Trophoblast cell (in vitro differentiated cells and primary cell): ENCODE measurements around the gene BRSK1.

Experiments used
- DNase-seq, 2 donors: peaks; one replicate each; pipeline ENCODE4 v3.0.0-alpha.2; 2016
- H2AFZ ChIP-seq: 2 replicates; pipeline ENCODE4 v1.6.1; 2013; ENCODE audit warnings: low read length, moderate library complexity, mild to moderate bottlenecking; ENCODE audit not compliant: insufficient read depth, poor library complexity
- H2AK5ac ChIP-seq: 2 replicates; pipeline ENCODE4 v1.6.1; 2013; ENCODE audit warnings: mild to moderate bottlenecking, low read length
- H2BK120ac ChIP-seq: 2 replicates; pipeline ENCODE4 v1.6.1; 2013; ENCODE audit warnings: low read length, mild to moderate bottlenecking, moderate library complexity; ENCODE audit not compliant: insufficient read depth, poor library complexity
- H2BK12ac ChIP-seq: 2 replicates; pipeline ENCODE4 v1.6.1; 2013; ENCODE audit warnings: mild to moderate bottlenecking, low read length, moderate library complexity
- H2BK5ac ChIP-seq: 2 replicates; pipeline ENCODE4 v1.6.1; 2013; ENCODE audit warnings: low read length, low read depth, moderate library complexity, mild to moderate bottlenecking; ENCODE audit not compliant: poor library complexity
- H3K14ac ChIP-seq: 2 replicates; pipeline ENCODE4 v1.6.1; 2013; ENCODE audit warnings: mild to moderate bottlenecking, low read length
- H3K18ac ChIP-seq: 2 replicates; pipeline ENCODE4 v1.6.1; 2013; ENCODE audit warnings: mild to moderate bottlenecking, low read length
- H3K23ac ChIP-seq: 2 replicates; pipeline ENCODE4 v1.6.1; 2013; ENCODE audit warnings: low read length
- H3K27ac ChIP-seq: 2 replicates; pipeline ENCODE4 v1.5.1; 2013; ENCODE audit warnings: low read depth, mild to moderate bottlenecking, inconsistent platforms, low read length, moderate library complexity
- H3K27me3 ChIP-seq: 2 replicates; pipeline ENCODE4 v1.6.1; 2013; ENCODE audit warnings: inconsistent platforms, mild to moderate bottlenecking, low read length, moderate library complexity; ENCODE audit not compliant: insufficient read depth
- H3K36me3 ChIP-seq, 2 experiments: 1 replicate in 1 of 2; 2 replicates in 1 of 2; pipeline ENCODE4 v1.6.1; 2013; ENCODE audit warnings: low read length in 2 of 2, mild to moderate bottlenecking in 2 of 2, moderate library complexity in 1 of 2; ENCODE audit not compliant: insufficient read depth in 2 of 2, control insufficient read depth in 1 of 2
- H3K4ac ChIP-seq: 2 replicates; pipeline ENCODE4 v1.6.1; 2013; ENCODE audit warnings: low read depth, mild to moderate bottlenecking, low read length, moderate library complexity
- H3K4me1 ChIP-seq, 2 experiments: 1 replicate in 1 of 2; 2 replicates in 1 of 2; pipeline ENCODE4 v1.6.1; 2013; ENCODE audit warnings: low read length in 2 of 2, mild to moderate bottlenecking in 2 of 2, moderate library complexity in 1 of 2; ENCODE audit not compliant: insufficient read depth in 2 of 2, control insufficient read depth in 1 of 2
- H3K4me2 ChIP-seq: 2 replicates; pipeline ENCODE4 v1.6.1; 2013; ENCODE audit warnings: inconsistent platforms, mild to moderate bottlenecking, low read length, moderate library complexity
- H3K4me3 ChIP-seq: 2 replicates; pipeline ENCODE4 v1.5.1; 2013; ENCODE audit warnings: mild to moderate bottlenecking, low read depth, low read length, inconsistent platforms
- H3K79me1 ChIP-seq: one replicate; pipeline ENCODE4 v1.6.1; 2013; ENCODE audit warnings: low read length
- H3K79me2 ChIP-seq: 2 replicates; pipeline ENCODE4 v1.6.1; 2013; ENCODE audit warnings: low read length, mild to moderate bottlenecking; ENCODE audit not compliant: control insufficient read depth, insufficient read depth, poor library complexity
- H3K9ac ChIP-seq: 2 replicates; pipeline ENCODE4 v1.6.1; 2013; ENCODE audit warnings: mild to moderate bottlenecking, low read length
- H3K9me3 ChIP-seq: 2 replicates; pipeline ENCODE4 v1.6.1; 2013; ENCODE audit warnings: low read depth, mild to moderate bottlenecking, control low read depth, inconsistent platforms, low read length; ENCODE audit not compliant: insufficient read depth
- H4K12ac ChIP-seq: 2 replicates; pipeline ENCODE4 v1.6.1; 2013; ENCODE audit warnings: low read depth, mild to moderate bottlenecking, low read length, moderate library complexity
- H4K8ac ChIP-seq: 2 replicates; pipeline ENCODE4 v1.6.1; 2013; ENCODE audit warnings: low read depth, mild to moderate bottlenecking, low read length, moderate library complexity
- H4K91ac ChIP-seq: one replicate; pipeline ENCODE4 v1.6.1; 2013; ENCODE audit warnings: low read depth, mild to moderate bottlenecking, low read length, moderate library complexity
- WGBS: extraction: QIAGEN DNeasy Blood & Tissue Kit; methylation state at CpG from one replicate; pipeline ENCODE4 v1.1.7; 2013; ENCODE audit warnings: missing lambda C conversion rate; ENCODE audit not compliant: insufficient read length, insufficient coverage; ENCODE audit errors: extremely low coverage; 5-methylcytosine and 5-hydroxymethylcytosine counted together

Gene BRSK1

DNA sequence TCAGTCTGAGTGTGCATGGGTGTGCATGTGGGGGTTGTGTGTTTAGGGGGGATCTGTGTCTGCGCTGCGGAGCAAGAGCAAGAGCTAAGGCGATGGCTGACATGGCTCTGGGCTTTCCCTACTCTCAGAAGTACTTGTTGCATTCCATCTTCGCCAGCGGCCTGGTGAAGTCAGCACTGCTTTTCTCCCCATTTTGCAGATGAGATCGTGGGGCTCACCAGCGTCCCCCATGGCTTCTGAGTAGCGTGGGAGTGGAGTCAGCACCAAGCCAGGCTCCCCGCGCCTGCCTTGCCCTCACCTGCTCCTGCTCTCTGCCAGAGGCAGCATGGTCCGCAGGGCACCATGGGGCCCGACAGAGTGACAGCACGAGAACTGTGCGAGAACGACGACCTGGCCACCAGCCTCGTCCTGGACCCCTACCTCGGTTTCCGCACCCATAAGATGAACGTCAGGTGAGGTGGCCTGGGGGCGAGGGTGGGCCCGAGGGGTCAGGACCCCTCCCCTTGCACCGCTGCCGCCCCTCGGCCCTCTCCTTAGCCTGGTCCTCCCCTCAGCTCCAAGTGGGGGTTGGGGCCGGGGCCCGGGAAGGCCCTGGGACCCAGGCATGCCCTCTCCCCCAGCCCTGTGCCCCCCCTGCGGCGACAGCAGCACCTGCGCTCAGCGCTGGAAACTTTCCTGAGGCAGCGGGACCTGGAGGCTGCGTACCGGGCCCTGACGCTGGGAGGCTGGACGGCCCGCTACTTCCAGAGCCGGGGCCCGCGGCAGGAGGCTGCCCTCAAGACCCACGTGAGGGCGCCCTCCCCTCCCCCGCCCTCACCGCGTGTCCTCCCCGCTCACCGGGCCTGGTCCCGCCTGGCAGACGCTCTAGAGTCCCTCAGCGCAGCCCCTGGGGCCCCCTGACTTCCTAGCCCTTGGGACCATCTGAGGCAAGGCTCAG lies 58.1 kb downstream of the BRSK1 start:
- Histone ChIP-seq H3K23ac (no peak overlapping the region), H3K9me3 (no peaks in the 10 kb centered on the region), H2BK5ac (no peak overlapping the region), H3K4me3 (no peak overlapping the region), H2AK5ac (no peak overlapping the region), H2BK12ac (no peak overlapping the region), H4K8ac (no peak overlapping the region), H3K18ac (peak overlapping the region; percentile 7), H3K36me3 (peaks cover 36 to 46% of the 10 kb centered on the region in 2 experiments), H3K4ac (no peak overlapping the region), H3K9ac (no peak overlapping the region), H2BK120ac (no peak overlapping the region), H3K27ac (no peak overlapping the region), H4K91ac (no peak overlapping the region), H3K4me2 (peak overlapping the region; percentile 63), H2AFZ (no peak overlapping the region), H4K12ac (no peak overlapping the region), H3K27me3 (no peaks in the 10 kb centered on the region), H3K79me2 (peaks cover 8% of the 10 kb centered on the region), H3K79me1 (peaks cover 28% of the 10 kb centered on the region), H3K14ac (no peak overlapping the region), H3K4me1 (peaks cover 10 to 27% of the 10 kb centered on the region in 2 experiments)
- WGBS: no CpG with 5 or more reads among the region's 50 CpGs
- DNase-seq: no peak

DNA sequence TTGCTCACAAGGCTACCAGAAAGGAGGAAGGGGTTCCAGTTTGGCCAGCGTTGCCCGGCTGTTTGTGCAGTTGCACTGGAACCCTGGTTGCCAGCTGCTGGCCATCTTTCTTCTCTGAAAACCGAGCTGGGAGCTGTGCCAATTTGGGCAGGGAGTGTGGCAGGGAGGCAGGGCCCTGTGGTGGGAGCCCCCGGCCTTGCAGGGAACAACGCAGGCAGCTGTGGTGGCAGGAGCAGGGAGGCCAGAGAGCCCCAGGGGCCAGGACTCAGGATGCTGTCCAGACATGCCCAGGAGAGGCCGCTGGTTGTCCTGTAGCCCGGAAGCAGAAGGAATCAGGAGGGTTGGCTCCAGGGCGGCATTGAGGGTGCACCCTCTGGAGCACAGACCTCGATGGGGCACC lies 60.6 kb downstream of the BRSK1 start:
- peak in 1 of 2 donors; percentile 36 for DNase-seq
- H2AFZ ChIP-seq: no peak overlapping the region
- peak overlapping the region; percentile 44 for H3K4ac ChIP-seq
- peak overlapping the region; percentile 58 for H2BK5ac ChIP-seq
- no peak overlapping the region for H3K4me2 ChIP-seq
- H3K9me3 ChIP-seq: no peaks in the 10 kb centered on the region
- peak overlapping the region; percentile 78 for H4K91ac ChIP-seq
- peak overlapping the region; percentile 55 for H3K14ac ChIP-seq
- no peak overlapping the region for H3K4me3 ChIP-seq
- peak overlapping the region; percentile 80 for H3K18ac ChIP-seq
- WGBS: no CpG with 5 or more reads among the region's 9 CpGs
- H3K23ac ChIP-seq: no peak overlapping the region
- peak overlapping the region; percentile 6 for H2BK12ac ChIP-seq
- peaks cover 22% of the 10 kb centered on the region for H3K79me1 ChIP-seq
- no peaks in the 10 kb centered on the region for H3K27me3 ChIP-seq
- peak overlapping the region; percentile 44 for H4K8ac ChIP-seq
- no peak overlapping the region for H3K27ac ChIP-seq
- peaks cover 13 to 28% of the 10 kb centered on the region in 2 experiments for H3K4me1 ChIP-seq
- peak overlapping the region; percentile 22 for H4K12ac ChIP-seq
- peak overlapping the region; percentile 44 for H2AK5ac ChIP-seq
- peak overlapping the region; percentile 83 for H2BK120ac ChIP-seq
- peaks cover 7% of the 10 kb centered on the region for H3K79me2 ChIP-seq
- peaks cover 47 to 59% of the 10 kb centered on the region in 2 experiments for H3K36me3 ChIP-seq
- H3K9ac ChIP-seq: peak overlapping the region; percentile 14

DNA sequence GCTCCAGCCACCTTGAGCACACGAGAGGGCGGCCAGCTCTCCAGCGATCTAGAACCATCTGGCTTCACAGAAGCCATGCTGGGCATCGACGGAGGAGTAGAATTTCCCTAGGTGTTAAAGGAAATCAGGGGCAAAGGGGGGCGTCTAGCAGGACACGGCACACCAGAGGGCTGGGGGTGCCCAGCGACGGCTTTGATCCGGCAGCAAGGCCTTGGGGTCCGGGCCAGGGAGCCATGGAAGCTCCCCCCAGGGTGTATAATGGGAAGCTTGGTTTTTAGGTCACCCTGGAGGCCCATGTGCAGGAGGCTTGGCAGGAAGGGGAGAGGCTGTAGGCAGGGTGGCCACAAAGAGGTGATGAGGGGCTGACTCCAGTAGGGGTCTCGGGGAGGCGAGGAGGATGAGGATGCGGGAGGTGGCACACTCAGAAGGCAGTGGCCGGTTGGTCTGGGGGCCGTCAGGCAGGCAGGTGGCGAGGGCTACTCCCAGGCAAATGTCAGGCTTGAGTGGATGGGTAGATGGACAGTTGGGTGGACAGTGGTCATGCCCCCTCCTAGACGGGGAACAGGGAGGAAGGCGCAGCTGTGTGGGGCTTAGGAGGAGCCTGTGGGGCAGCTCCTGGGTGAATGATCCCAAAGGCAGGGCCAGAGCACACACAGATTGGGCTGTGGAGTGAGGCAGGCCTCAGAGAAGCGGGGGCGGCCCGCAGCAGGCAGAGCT lies 61.5 kb downstream of the BRSK1 start:
- Histone ChIP-seq H3K79me2 (peaks cover 3% of the 10 kb centered on the region), H3K18ac (peak overlapping the region; percentile 24), H3K4me1 (peaks cover 13 to 25% of the 10 kb centered on the region in 2 experiments), H3K27ac (no peak overlapping the region), H3K9me3 (no peaks in the 10 kb centered on the region), H4K8ac (peak overlapping the region; percentile 24), H3K9ac (no peak overlapping the region), H3K27me3 (no peaks in the 10 kb centered on the region), H4K12ac (peak overlapping the region; percentile 22), H3K4ac (peak overlapping the region; percentile 53), H2BK12ac (peak overlapping the region; percentile 51), H3K23ac (no peak overlapping the region), H3K4me3 (no peak overlapping the region), H2AFZ (no peak overlapping the region), H3K79me1 (peaks cover 19% of the 10 kb centered on the region), H4K91ac (peak overlapping the region; percentile 78), H3K36me3 (peaks cover 47 to 60% of the 10 kb centered on the region in 2 experiments), H2AK5ac (peak overlapping the region; percentile 13), H2BK120ac (peak overlapping the region; percentile 65), H3K4me2 (no peak overlapping the region), H2BK5ac (peak overlapping the region; percentile 58), H3K14ac (peak overlapping the region; percentile 27)
- no CpG with 5 or more reads among the region's 22 CpGs for WGBS
- DNase-seq: no peak

DNA sequence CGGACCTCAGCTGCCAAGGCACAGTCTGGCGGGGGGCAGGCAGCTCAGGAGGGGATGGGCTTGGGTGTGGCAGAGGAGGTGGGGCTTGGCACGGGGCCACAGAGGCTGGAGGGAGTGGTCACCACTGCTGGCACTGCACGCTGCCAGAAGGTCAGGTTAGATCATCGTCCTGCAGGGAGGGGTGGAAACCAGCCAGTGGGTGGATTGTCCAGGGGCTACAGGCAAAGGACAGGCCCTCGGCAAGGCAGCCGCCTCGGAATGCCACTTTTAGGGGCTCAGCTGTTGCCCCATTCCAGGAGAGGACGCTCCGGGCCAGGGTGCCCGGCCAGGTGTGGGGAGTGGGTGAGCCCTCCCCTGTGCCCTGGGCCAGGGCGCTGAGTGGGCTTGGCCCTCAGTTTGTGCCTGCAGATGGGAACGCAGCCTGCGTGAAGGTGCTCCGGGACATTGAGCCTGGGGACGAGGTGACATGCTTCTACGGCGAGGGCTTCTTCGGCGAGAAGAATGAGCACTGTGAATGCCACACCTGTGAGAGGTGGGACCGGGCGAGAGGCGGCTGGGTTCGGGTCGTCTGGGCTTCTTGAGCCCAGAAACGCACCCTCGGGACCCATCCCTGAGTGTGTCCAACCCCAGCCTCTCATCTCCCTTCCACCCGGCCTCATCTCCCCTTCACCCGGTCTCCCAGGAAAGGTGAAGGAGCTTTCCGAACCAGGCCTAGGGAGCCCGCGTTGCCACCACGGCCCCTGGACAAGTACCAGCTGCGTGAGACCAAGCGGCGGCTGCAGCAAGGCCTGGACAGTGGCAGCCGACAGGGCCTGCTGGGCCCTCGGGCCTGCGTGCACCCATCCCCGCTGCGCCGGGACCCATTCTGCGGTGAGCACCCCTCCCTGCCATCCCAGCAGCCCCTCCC lies 62.3 kb downstream of the BRSK1 start:
- H3K79me2 ChIP-seq: no peaks in the 10 kb centered on the region
- peaks cover 47 to 60% of the 10 kb centered on the region in 2 experiments for H3K36me3 ChIP-seq
- H3K4me2 ChIP-seq: no peak overlapping the region
- peaks cover 12% of the 10 kb centered on the region for H3K79me1 ChIP-seq
- no peaks in the 10 kb centered on the region for H3K9me3 ChIP-seq
- WGBS: no CpG with 5 or more reads among the region's 43 CpGs
- H2BK120ac ChIP-seq: peak overlapping the region; percentile 65
- no peak overlapping the region for H3K4me3 ChIP-seq
- H2BK12ac ChIP-seq: no peak overlapping the region
- peaks cover 10 to 23% of the 10 kb centered on the region in 2 experiments for H3K4me1 ChIP-seq
- DNase-seq: no peak
- H2BK5ac ChIP-seq: no peak overlapping the region
- H3K14ac ChIP-seq: no peak overlapping the region
- no peak overlapping the region for H2AFZ ChIP-seq
- no peaks in the 10 kb centered on the region for H3K27me3 ChIP-seq
- H3K18ac ChIP-seq: no peak overlapping the region
- H2AK5ac ChIP-seq: no peak overlapping the region
- H4K91ac ChIP-seq: no peak overlapping the region
- no peak overlapping the region for H3K9ac ChIP-seq
- no peak overlapping the region for H3K23ac ChIP-seq
- H4K12ac ChIP-seq: no peak overlapping the region
- no peak overlapping the region for H4K8ac ChIP-seq
- no peak overlapping the region for H3K4ac ChIP-seq
- H3K27ac ChIP-seq: no peak overlapping the region
